Neural progenitor cell (in vitro differentiated cells): ENCODE data around the gene TEX26. TPM values are rescaled to one million over a fixed set of nuclear protein-coding genes. Genes with fewer than 3 reads are reported as not detected.

Experiments
- DNase-seq: peaks from one replicate; pipeline ENCODE4 v3.0.0-alpha.2; 2016; ENCODE audit warnings: low spot score
- H2AFZ ChIP-seq: fragments of 200-600 bp; sonication (generic); replicated peaks from 2 replicates; pipeline ENCODE4 v1.6.1; 2016; ENCODE audit warnings: antibody characterized with exemption
- H3F3A ChIP-seq: fragments of 200-600 bp; sonication (generic); 2 replicates; pipeline ENCODE4 v1.6.1; 2016; ENCODE audit warnings: antibody characterized with exemption, low read depth
- H3K27ac ChIP-seq: fragments of 200-600 bp; sonication (generic); 2 replicates; pipeline ENCODE4 v1.5.1; 2016; ENCODE audit warnings: mild to moderate bottlenecking
- H3K27me3 ChIP-seq: fragments of 200-600 bp; sonication (generic); 2 replicates; pipeline ENCODE4 v1.6.1; 2016; ENCODE audit warnings: mild to moderate bottlenecking, moderate library complexity
- H3K36me3 ChIP-seq: fragments of 200-600 bp; sonication (generic); 2 replicates; pipeline ENCODE4 v1.5.1; 2016
- H3K4me1 ChIP-seq: fragments of 200-600 bp; sonication (generic); 2 replicates; pipeline ENCODE4 v1.6.1; 2016; ENCODE audit warnings: mixed run types
- H3K4me2 ChIP-seq: fragments of 200-600 bp; sonication (generic); 2 replicates; pipeline ENCODE4 v1.6.1; 2016
- H3K4me3 ChIP-seq: fragments of 200-600 bp; sonication (generic); 2 replicates; pipeline ENCODE4 v1.5.1; 2016
- H3K79me2 ChIP-seq: fragments of 200-600 bp; sonication (generic); 2 replicates; pipeline ENCODE4 v1.6.1; 2016; ENCODE audit warnings: low read depth
- H3K9ac ChIP-seq: fragments of 200-600 bp; sonication (generic); 2 replicates; pipeline ENCODE4 v1.6.1; 2016
- H3K9me3 ChIP-seq: fragments of 200-600 bp; sonication (generic); 2 replicates; pipeline ENCODE4 v1.5.1; 2016; ENCODE audit warnings: low read depth
- H4K20me1 ChIP-seq: fragments of 200-600 bp; sonication (generic); 2 replicates; pipeline ENCODE4 v1.6.1; 2016; ENCODE audit warnings: low read depth
- H3K27ac Mint-ChIP-seq: 3 replicates; pipeline ENCODE4 v1.8.0; 2021; ENCODE audit warnings: mixed read lengths
- H3K27me3 Mint-ChIP-seq: 2 replicates; pipeline ENCODE4 v1.8.0; 2022; ENCODE audit warnings: low read depth, mild to moderate bottlenecking, inconsistent platforms, moderate library complexity, mixed read lengths; ENCODE audit not compliant: insufficient read depth
- H3K36me3 Mint-ChIP-seq: 3 replicates; pipeline ENCODE4 v1.8.0; 2021; ENCODE audit warnings: mixed read lengths
- H3K4me1 Mint-ChIP-seq: 3 replicates; pipeline ENCODE4 v1.8.0; 2021; ENCODE audit warnings: mixed read lengths
- H3K4me3 Mint-ChIP-seq: 3 replicates; pipeline ENCODE4 v1.8.0; 2021; ENCODE audit warnings: mild to moderate bottlenecking, moderate library complexity, mixed read lengths
- H3K9me3 Mint-ChIP-seq: 3 replicates; pipeline ENCODE4 v1.8.0; 2020; ENCODE audit warnings: mixed read lengths
- EZH2 ChIP-seq: fragments of 200-600 bp; sonication (generic); IDR thresholded peaks from 2 replicates; pipeline ENCODE4 v1.6.1; 2017; ENCODE audit warnings: antibody characterized with exemption, mild to moderate bottlenecking, moderate library complexity
- EZH2phosphoT487 ChIP-seq: fragments of 200-600 bp; sonication (generic); IDR thresholded peaks from 2 replicates; pipeline ENCODE4 v1.6.1; 2017; ENCODE audit warnings: antibody characterized with exemption
- total RNA-seq: library from RNA; depleted of rRNA; stranded (reverse); fragments of >200 nt; gene quantifications from 2 replicates; pipeline ENCODE4 v1.2.3, GENCODE V29; 2015; ENCODE audit warnings: low replicate concordance
- TF ChIP-seq, protein P1 (sequence below): fragments of 200-600 bp; sonication (generic); IDR thresholded peaks from 2 replicates; pipeline ENCODE4 v1.5.1; 2017; ENCODE audit warnings: antibody characterized with exemption, mild to moderate bottlenecking

The TEX26 gene
- total RNA-seq, 1 donor from 2014 or later = not detected

DNA sequence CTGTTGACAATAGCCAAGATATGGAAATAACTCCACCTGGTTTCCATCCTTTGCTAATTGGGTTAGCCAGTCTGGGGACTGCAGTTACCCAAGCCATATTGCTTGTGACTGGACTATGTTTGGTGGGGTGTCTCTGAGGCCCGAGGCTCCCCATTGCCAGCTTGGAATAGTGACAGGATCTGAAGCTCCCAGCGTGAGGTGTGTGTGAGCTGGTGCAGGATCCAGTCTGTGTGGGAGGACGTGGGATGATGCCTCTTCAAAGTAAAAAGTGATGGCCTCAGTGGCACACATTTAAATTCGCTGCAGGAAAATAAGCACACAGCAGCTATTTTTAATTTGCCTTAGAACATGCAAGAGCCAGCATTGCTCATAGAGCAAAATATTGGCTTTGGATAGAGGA is 75.0 kb downstream of the TEX26 start:
- H3K79me2 ChIP-seq = no peaks in the 10 kb centered on the region
- Mint-ChIP-seq H3K36me3 (no peaks in the 10 kb centered on the region), H3K4me1 (peaks cover 38% of the 10 kb centered on the region), H3K9me3 (no peaks in the 10 kb centered on the region), H3K27me3 (peaks cover 4% of the 10 kb centered on the region), H3K4me3 (no peak overlapping the region), H3K27ac (no peak overlapping the region)
- H3K36me3 ChIP-seq = no peaks in the 10 kb centered on the region
- H4K20me1 ChIP-seq = no peaks in the 10 kb centered on the region
- no peaks in the 10 kb centered on the region for H3K9me3 ChIP-seq
- H3K9ac ChIP-seq = no peak overlapping the region
- H3K27ac ChIP-seq = no peak overlapping the region
- H3F3A ChIP-seq = peaks cover 7% of the 10 kb centered on the region
- no peak overlapping the region for H2AFZ ChIP-seq
- no peaks in the 10 kb centered on the region for H3K27me3 ChIP-seq
- no peak overlapping the region for H3K4me2 ChIP-seq
- no peak overlapping the region for H3K4me3 ChIP-seq
- H3K4me1 ChIP-seq = peaks cover 17% of the 10 kb centered on the region
- DNase-seq = no peak
- TF ChIP-seq, protein P1, sequence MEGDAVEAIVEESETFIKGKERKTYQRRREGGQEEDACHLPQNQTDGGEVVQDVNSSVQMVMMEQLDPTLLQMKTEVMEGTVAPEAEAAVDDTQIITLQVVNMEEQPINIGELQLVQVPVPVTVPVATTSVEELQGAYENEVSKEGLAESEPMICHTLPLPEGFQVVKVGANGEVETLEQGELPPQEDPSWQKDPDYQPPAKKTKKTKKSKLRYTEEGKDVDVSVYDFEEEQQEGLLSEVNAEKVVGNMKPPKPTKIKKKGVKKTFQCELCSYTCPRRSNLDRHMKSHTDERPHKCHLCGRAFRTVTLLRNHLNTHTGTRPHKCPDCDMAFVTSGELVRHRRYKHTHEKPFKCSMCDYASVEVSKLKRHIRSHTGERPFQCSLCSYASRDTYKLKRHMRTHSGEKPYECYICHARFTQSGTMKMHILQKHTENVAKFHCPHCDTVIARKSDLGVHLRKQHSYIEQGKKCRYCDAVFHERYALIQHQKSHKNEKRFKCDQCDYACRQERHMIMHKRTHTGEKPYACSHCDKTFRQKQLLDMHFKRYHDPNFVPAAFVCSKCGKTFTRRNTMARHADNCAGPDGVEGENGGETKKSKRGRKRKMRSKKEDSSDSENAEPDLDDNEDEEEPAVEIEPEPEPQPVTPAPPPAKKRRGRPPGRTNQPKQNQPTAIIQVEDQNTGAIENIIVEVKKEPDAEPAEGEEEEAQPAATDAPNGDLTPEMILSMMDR = no peak
- no peak for TF ChIP-seq EZH2

DNA sequence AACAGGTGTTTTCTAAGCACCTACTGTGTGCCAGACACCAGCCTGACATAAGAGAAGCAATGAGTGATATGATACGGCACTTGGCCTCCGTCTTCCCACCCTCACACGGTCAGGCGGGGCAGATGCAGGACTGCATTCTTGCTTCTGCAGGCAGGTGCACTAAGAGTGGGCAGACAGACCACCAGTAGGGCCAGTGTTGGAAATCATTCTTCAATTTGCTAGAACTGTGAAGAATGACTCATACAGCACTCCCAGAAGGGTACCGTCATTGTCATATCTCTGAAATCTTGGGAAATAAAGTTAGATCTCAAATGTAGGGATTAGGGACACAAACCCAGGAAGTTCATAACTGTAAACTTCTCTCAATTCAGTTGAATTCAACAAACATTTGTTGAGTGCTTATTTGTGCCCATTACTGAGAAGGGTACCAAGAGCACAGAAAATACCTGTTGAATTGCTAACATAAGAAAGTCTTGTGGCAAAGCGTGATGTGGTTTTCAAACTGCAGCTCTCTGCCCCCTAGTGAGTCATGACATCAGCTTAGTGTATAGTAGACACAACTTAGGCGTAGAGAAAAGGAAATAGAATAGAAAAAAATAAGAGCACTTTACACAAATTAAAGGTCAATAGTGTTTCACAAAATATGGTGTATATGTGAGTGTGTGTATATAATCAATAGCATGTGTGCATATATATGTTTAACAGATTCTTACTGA is 76.1 kb downstream of the TEX26 start:
- Histone ChIP-seq H3K4me1 (peaks cover 17% of the 10 kb centered on the region), H3K79me2 (no peaks in the 10 kb centered on the region), H4K20me1 (no peaks in the 10 kb centered on the region), H3K36me3 (no peaks in the 10 kb centered on the region), H2AFZ (no peak overlapping the region), H3K27ac (no peak overlapping the region), H3K4me2 (no peak overlapping the region), H3F3A (peaks cover 7% of the 10 kb centered on the region), H3K9me3 (no peaks in the 10 kb centered on the region), H3K27me3 (no peaks in the 10 kb centered on the region), H3K4me3 (no peak overlapping the region), H3K9ac (no peak overlapping the region)
- Mint-ChIP-seq H3K4me1 (peaks cover 34% of the 10 kb centered on the region), H3K27ac (no peak overlapping the region), H3K36me3 (no peaks in the 10 kb centered on the region), H3K27me3 (peaks cover 4% of the 10 kb centered on the region), H3K4me3 (no peak overlapping the region), H3K9me3 (no peaks in the 10 kb centered on the region)
- TF ChIP-seq, protein P1 = no peak
- DNase-seq = no peak

DNA sequence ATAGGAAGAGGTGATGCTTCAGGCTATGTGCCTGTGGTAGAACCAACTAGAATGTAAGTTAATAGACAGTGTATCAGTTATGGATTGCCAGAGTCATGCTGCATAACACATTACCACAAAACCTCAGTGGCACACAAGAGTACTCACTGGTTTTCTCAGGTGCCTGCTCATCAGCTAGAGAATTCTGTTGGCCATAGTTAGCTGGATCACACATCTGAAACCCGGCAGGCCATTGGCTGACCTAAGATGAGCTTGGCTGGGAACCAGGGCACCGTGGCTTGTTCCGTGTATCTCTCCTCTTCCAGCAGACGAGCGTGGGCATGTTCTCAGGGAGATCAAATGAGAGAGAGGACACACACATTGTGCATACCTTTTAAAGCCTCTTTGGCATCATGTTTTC is 76.7 kb downstream of the TEX26 start:
- H2AFZ ChIP-seq = no peak overlapping the region
- H3K79me2 ChIP-seq = no peaks in the 10 kb centered on the region
- TF ChIP-seq EZH2phosphoT487 = no peak
- peaks cover 17% of the 10 kb centered on the region for H3K4me1 ChIP-seq
- no peak overlapping the region for H3K4me2 ChIP-seq
- Mint-ChIP-seq H3K9me3 (no peaks in the 10 kb centered on the region), H3K4me1 (peaks cover 34% of the 10 kb centered on the region), H3K4me3 (no peak overlapping the region), H3K36me3 (no peaks in the 10 kb centered on the region), H3K27me3 (peaks cover 4% of the 10 kb centered on the region), H3K27ac (no peak overlapping the region)
- H3K27ac ChIP-seq = no peak overlapping the region
- H3K27me3 ChIP-seq = no peaks in the 10 kb centered on the region
- no peak overlapping the region for H3K9ac ChIP-seq
- H3K4me3 ChIP-seq = no peak overlapping the region
- no peak for DNase-seq
- no peaks in the 10 kb centered on the region for H3K36me3 ChIP-seq
- H3K9me3 ChIP-seq = no peaks in the 10 kb centered on the region
- H4K20me1 ChIP-seq = no peaks in the 10 kb centered on the region
- H3F3A ChIP-seq = peaks cover 7% of the 10 kb centered on the region

DNA sequence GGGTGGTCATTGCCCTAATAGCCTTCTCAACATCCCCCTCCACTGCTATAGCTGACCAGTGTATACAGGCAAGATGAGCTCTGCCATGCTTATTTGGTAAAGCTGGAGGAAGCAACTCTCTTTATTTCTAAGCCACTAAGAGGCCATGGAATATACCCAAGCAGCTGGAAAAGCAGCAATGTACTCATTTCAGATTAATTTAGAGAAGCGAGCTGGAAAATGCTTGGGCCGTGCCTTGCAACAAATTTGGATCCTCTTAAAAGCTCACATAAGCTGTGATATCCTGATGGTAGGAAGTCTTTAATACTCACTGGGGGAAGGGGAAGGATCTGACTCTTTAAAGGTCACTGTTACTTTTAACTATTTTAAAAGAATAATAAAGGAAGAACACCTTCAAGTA is 77.8 kb downstream of the TEX26 start:
- TF ChIP-seq EZH2phosphoT487 = no peak
- TF ChIP-seq, protein P1 = no peak
- TF ChIP-seq EZH2 = no peak
- H3K36me3 ChIP-seq = no peaks in the 10 kb centered on the region
- H3K4me1 ChIP-seq = peaks cover 17% of the 10 kb centered on the region
- H3K9me3 Mint-ChIP-seq = no peaks in the 10 kb centered on the region
- DNase-seq = no peak
- no peak overlapping the region for H3K27ac Mint-ChIP-seq
- H3K4me1 Mint-ChIP-seq = peaks cover 36% of the 10 kb centered on the region
- H3K27ac ChIP-seq = no peak overlapping the region
- H3K9ac ChIP-seq = no peak overlapping the region
- H3K4me3 ChIP-seq = no peak overlapping the region
- H2AFZ ChIP-seq = no peak overlapping the region
- H3K4me2 ChIP-seq = no peak overlapping the region
- no peaks in the 10 kb centered on the region for H4K20me1 ChIP-seq
- H3K4me3 Mint-ChIP-seq = no peak overlapping the region
- H3F3A ChIP-seq = peaks cover 7% of the 10 kb centered on the region
- H3K79me2 ChIP-seq = no peaks in the 10 kb centered on the region
- H3K27me3 Mint-ChIP-seq = peaks cover 4% of the 10 kb centered on the region
- H3K27me3 ChIP-seq = no peaks in the 10 kb centered on the region
- no peaks in the 10 kb centered on the region for H3K36me3 Mint-ChIP-seq
- no peaks in the 10 kb centered on the region for H3K9me3 ChIP-seq
